ENCODE measurements around the gene LMBR1.

- no peak for TF ChIP-seq EZH2 (IDR thresholded peaks at IDR 0.05; ENCODE audit: insufficient read depth, low read length)
- TF ChIP-seq, protein P1, sequence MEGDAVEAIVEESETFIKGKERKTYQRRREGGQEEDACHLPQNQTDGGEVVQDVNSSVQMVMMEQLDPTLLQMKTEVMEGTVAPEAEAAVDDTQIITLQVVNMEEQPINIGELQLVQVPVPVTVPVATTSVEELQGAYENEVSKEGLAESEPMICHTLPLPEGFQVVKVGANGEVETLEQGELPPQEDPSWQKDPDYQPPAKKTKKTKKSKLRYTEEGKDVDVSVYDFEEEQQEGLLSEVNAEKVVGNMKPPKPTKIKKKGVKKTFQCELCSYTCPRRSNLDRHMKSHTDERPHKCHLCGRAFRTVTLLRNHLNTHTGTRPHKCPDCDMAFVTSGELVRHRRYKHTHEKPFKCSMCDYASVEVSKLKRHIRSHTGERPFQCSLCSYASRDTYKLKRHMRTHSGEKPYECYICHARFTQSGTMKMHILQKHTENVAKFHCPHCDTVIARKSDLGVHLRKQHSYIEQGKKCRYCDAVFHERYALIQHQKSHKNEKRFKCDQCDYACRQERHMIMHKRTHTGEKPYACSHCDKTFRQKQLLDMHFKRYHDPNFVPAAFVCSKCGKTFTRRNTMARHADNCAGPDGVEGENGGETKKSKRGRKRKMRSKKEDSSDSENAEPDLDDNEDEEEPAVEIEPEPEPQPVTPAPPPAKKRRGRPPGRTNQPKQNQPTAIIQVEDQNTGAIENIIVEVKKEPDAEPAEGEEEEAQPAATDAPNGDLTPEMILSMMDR (IDR thresholded peaks at IDR 0.05; ENCODE audit: insufficient read depth, low read depth, low read length): no peak
Observed at GRCh38 chr7:156635529-156636385, 257.2 kb downstream of the LMBR1 start.

Data from astrocyte (in vitro differentiated cells and primary cell).